Renal cortical epithelial cell (primary cell): ENCODE results near the gene CDK18. TPM values are rescaled to one million over a fixed set of nuclear protein-coding genes. Genes with fewer than 3 reads are reported as not detected.
"Not testable (repeated sequence)": the region's sequence is repeated elsewhere in the genome, so short reads cannot be mapped to it uniquely, and the experiment has no call there.

ENCODE experiments used
- DNase-seq: peaks from one replicate; pipeline ENCODE4 v3.0.0-alpha.2; 2011; ENCODE audit warnings: low read depth
- total RNA-seq: library from RNA; depleted of rRNA; stranded (reverse); fragments of >200 nt; gene quantifications from 2 replicates; pipeline ENCODE4 v1.2.3, GENCODE V29; 2014

Gene CDK18
- total RNA-seq, 1 donor from 2014 or later: 21.1 TPM

- no peak for DNase-seq
Measured at GRCh38 chr1:205481218-205481617, 23.3 kb upstream of the CDK18 start.

- no peak for DNase-seq
Measured at GRCh38 chr1:205481629-205482151, 22.8 kb upstream of the CDK18 start.

- not testable (repeated sequence) for DNase-seq
Measured at GRCh38 chr1:205482587-205482986, 21.9 kb upstream of the CDK18 start.

- no peak for DNase-seq
Measured at GRCh38 chr1:205483372-205483771, 21.1 kb upstream of the CDK18 start.

GRCh38 chr1:205484985-205485967 is 19.2 kb upstream of the CDK18 start:
- peak; percentile 49 for DNase-seq

- DNase-seq: no peak
Measured at GRCh38 chr1:205486258-205486657, 18.2 kb upstream of the CDK18 start.

GRCh38 chr1:205488074-205488723 is 16.3 kb upstream of the CDK18 start:
- peak; percentile 64 for DNase-seq

GRCh38 chr1:205491794-205492193 is 12.7 kb upstream of the CDK18 start:
- no peak for DNase-seq

GRCh38 chr1:205492201-205492667 is 12.2 kb upstream of the CDK18 start:
- DNase-seq: peak; percentile 55

GRCh38 chr1:205492774-205493173 is 11.7 kb upstream of the CDK18 start:
- DNase-seq: no peak

GRCh38 chr1:205493241-205494085 is 11.0 kb upstream of the CDK18 start:
- DNase-seq: peak; percentile 89

- no peak for DNase-seq
Measured at GRCh38 chr1:205494115-205494514, 10.4 kb upstream of the CDK18 start.

GRCh38 chr1:205495237-205495823 is 9.1 kb upstream of the CDK18 start:
- no peak for DNase-seq

- DNase-seq: no peak
Measured at GRCh38 chr1:205496661-205497060, 7.8 kb upstream of the CDK18 start.

- DNase-seq: no peak
Measured at GRCh38 chr1:205497351-205497750, 7.1 kb upstream of the CDK18 start.

GRCh38 chr1:205499789-205500188 is 4.7 kb upstream of the CDK18 start:
- DNase-seq: no peak

- peak; percentile 86 for DNase-seq
Measured at GRCh38 chr1:205500240-205501233, 3.9 kb upstream of the CDK18 start.

GRCh38 chr1:205502111-205502810 is 2.2 kb upstream of the CDK18 start:
- no peak for DNase-seq

- no peak for DNase-seq
Measured at GRCh38 chr1:205502992-205503391, 1.5 kb upstream of the CDK18 start.
